Astrocyte of the spinal cord (primary cell): Measurements from ENCODE around the gene TLL1.

Source experiments
- DNase-seq: peaks from one replicate; pipeline ENCODE4 v3.0.0; 2011; ENCODE audit warnings: low read depth, low spot score
- H3K4me3 ChIP-seq: 2 replicates; pipeline ENCODE4 v1.5.1; 2011; ENCODE audit warnings: low read depth, mild to moderate bottlenecking, low read length, moderate library complexity
- CTCF ChIP-seq: IDR thresholded peaks from 2 replicates; pipeline ENCODE4 v1.5.1; 2012; ENCODE audit warnings: low read depth, mild to moderate bottlenecking, low read length, inconsistent platforms
- in situ Hi-C: cut with HindIII; loops from 2 replicates; pipeline ENCODE4 v1.10.0; 2017; ENCODE audit warnings: low sequenced_read_pairs

TLL1 gene

DNA sequence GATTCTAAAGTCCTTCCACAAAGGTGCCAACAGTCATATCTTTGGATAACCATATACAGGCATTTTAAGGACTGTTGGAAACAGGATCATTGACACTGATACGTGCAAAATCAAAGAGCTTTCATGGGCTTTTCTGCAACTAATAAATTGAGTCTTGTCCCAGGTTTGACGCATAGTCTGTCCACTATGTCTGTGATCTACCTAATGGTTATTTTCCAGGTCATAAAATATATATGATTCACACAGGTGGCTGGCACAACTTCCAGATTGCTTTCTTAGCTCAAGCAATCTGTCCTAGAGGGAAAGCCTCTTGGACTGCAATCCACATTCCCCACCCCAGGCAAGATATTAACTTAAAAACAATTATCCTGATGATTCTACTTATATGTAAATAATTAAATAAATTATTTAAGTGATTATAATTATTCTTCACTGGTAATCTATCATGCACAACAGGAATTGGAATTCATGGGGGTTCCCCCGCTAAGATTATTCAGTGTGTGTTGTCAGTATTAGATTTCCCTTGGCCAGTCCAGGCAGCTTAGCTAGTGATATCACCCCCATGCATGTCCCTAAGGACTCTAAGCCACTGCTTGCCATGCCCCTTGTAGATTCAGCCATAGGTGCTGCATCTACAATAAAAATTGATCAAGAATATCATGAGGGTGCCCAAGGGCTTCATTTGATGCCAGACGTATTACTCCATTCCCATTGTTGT is 97.8 kb downstream of the TLL1 start:
- in situ Hi-C loops: no loop called here
- TF ChIP-seq CTCF: no peak
- no peak overlapping the region for H3K4me3 ChIP-seq
- DNase-seq: no peak

DNA sequence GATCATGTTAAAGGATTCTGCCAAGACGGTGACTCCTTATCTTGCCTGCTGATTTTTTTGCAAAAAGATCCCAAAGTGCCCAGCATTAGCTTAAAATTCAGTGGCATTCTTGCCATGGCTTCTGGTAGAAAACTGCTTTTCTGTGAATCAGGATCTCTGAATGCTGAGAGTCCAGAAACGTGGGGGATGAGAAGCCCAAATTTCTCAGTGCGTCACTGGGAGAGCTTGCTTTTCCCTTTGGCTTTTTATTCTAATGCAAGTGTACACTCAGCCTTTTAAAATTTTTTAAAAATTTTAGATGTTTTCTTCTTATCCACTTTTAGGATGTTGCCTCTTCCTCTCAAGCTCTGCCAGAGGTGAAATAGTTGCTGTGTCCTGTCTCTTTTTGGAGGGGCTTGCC is 98.4 kb downstream of the TLL1 start:
- TF ChIP-seq CTCF: no peak
- in situ Hi-C loops: no loop called here
- H3K4me3 ChIP-seq: no peak overlapping the region
- no peak for DNase-seq

DNA sequence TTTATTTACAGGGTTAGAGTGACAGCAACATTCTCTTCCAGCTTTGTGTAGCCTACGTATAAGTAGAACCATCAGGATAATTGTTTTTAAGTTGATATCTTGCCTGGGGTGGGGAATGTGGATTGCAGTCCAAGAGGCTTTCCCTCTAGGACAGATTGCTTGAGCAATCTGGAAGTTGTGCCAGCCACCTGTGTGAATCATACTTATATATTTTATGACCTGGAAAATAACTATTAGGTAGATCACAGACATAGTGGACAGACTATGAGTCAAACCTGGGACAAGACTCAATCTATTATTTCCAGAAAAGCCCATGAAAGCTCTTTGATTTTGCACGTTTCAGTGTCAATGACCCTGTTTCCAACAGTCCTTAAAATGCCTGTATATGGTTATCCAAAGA is 98.9 kb downstream of the TLL1 start:
- no peak for TF ChIP-seq CTCF
- no peak overlapping the region for H3K4me3 ChIP-seq
- in situ Hi-C loops: no loop called here
- peak; percentile 27 for DNase-seq

DNA sequence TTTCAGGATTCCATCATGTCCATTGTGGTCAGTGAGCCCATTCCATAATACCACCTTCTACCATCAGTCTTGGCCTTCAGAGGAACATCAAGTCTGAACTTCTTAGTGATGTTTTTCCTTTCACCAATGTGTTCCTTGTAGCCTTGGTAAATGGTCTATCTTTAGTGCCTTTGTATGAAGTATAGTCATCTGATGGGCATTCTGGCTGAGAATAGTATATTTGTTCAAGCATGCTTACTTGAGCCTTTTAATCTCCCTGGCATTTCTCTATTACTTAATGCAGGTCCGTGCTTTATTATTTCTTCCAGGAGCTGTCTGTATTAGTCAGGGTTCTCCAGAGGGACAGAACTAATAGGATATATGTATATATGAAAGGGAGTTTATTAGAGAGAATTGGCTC is 99.7 kb downstream of the TLL1 start:
- no peak for DNase-seq
- TF ChIP-seq CTCF: no peak
- H3K4me3 ChIP-seq: no peak overlapping the region
- in situ Hi-C loops: no loop called here

DNA sequence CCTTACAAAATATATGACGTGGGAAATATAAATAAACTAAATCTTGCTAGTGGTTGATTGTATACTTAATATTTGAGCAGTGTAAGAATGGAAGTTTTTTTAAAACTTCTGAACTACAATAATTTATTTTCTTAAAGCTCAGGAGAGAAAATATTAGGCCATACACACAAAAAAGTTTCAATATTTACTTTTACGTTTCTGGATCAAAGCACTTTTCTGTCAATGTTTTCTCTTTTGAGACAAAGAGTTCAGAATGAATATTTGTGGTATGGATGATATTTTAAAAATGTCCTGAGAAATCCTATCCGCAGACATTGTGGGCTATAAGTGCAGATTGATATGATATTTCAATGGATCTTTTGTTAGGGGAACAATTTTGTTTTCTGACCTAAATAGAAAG is 109.9 kb downstream of the TLL1 start:
- in situ Hi-C loops: no loop called here
- no peak overlapping the region for H3K4me3 ChIP-seq
- TF ChIP-seq CTCF: no peak
- DNase-seq: no peak

- TF ChIP-seq CTCF: no peak
- DNase-seq: no peak
- in situ Hi-C loops: no loop called here
- no peak overlapping the region for H3K4me3 ChIP-seq
These were observed 114.1 kb downstream of the TLL1 start for GRCh38 chr4:165986956-165987698.
